Lung (tissue), 12 donors: ENCODE data around the gene CADM3. TPM values are rescaled to one million over a fixed set of nuclear protein-coding genes. Genes with fewer than 3 reads are reported as not detected.
A peak's percentile ranks its signal among the peaks of the same experiment; 100 is the strongest.

Experiments used
- ATAC-seq: fragments of 200-7000 bp; cut with Tn5 transposase; one replicate; pipeline ENCODE4 v1.9.1; 2020; ENCODE audit warnings: moderate number of reproducible peaks; ENCODE audit not compliant: insufficient read depth, low FRiP score
- DNase-seq, 3 donors: peaks; one replicate each; pipeline ENCODE4 v3.0.0-alpha.2; 2013 to 2017
- H3K27ac ChIP-seq, 2 donors: one replicate each; pipeline ENCODE4 v1.5.1; 2013; ENCODE audit warnings: mild to moderate bottlenecking in 2 of 2, moderate library complexity in 2 of 2, control low read depth in 1 of 2, inconsistent platforms in 1 of 2, low read depth in 1 of 2, low read length in 1 of 2
- H3K27me3 ChIP-seq, 3 donors: one replicate each; pipeline ENCODE4 v1.5.1; 2013; ENCODE audit warnings: low read length in 2 of 3; ENCODE audit not compliant: control insufficient read depth in 3 of 3, insufficient read depth in 3 of 3
- H3K36me3 ChIP-seq, 4 donors: one replicate each; pipeline ENCODE4 v1.5.1; 2013; ENCODE audit warnings: low read length in 4 of 4, mild to moderate bottlenecking in 1 of 4, moderate library complexity in 1 of 4; ENCODE audit not compliant: control insufficient read depth in 4 of 4, insufficient read depth in 4 of 4
- H3K4me1 ChIP-seq, 5 donors: one replicate each; pipeline ENCODE4 v1.5.1; 2013; ENCODE audit warnings: low read length in 5 of 5, mild to moderate bottlenecking in 2 of 5, moderate library complexity in 1 of 5; ENCODE audit not compliant: control insufficient read depth in 5 of 5, insufficient read depth in 5 of 5
- H3K4me3 ChIP-seq: one replicate; pipeline ENCODE4 v1.5.1; 2013; ENCODE audit warnings: mild to moderate bottlenecking, control low read depth, moderate library complexity
- H3K9ac ChIP-seq, 2 donors: one replicate each; pipeline ENCODE4 v1.5.1; 2013; ENCODE audit warnings: low read length in 2 of 2, control low read depth in 1 of 2; ENCODE audit not compliant: insufficient read depth in 1 of 2
- H3K9me3 ChIP-seq, 4 donors: one replicate each; pipeline ENCODE4 v1.5.1; 2013; ENCODE audit warnings: low read length in 3 of 4, mild to moderate bottlenecking in 1 of 4, moderate library complexity in 1 of 4; ENCODE audit not compliant: control insufficient read depth in 4 of 4, insufficient read depth in 3 of 4
- CTCF ChIP-seq: IDR thresholded peaks from 2 replicates; pipeline ENCODE4 v1.5.1; 2012; ENCODE audit warnings: mild to moderate bottlenecking; ENCODE audit errors: control extremely low read depth, extremely low read depth
- WGBS, 2 donors: extraction: QIAGEN DNeasy Blood & Tissue Kit; methylation state at CpG; one replicate each; pipeline ENCODE4 v1.1.7; 2013; 5-methylcytosine and 5-hydroxymethylcytosine counted together
- polyA plus RNA-seq, 2 donors: library from polyadenylated mRNA; stranded (reverse); fragments of 200-250 nt; gene quantifications; one replicate each; pipeline ENCODE4 v1.2.1, GENCODE V29; 2013
- total RNA-seq, 2 donors: library from RNA; depleted of rRNA in 1 of 2; stranded (reverse); fragments of >200 nt in 1 of 2; gene quantifications; one replicate each; pipeline ENCODE4 v1.2.1, GENCODE V29; 2014 to 2021
- donor health status: control.
- donor health status: control.
- donor health status: Bipolar disorder and iron deficiency.
- donor health status: healthy.
- donor health status: DM: yes; HTN: yes; CAD: no.

CADM3 gene
- total and polyA plus RNA-seq, 4 donors = 0.89 to 3.7 (median 2.5) TPM

GRCh38 chr1:159211331-159212136 is 40.1 kb downstream of the CADM3 start:
- TF ChIP-seq CTCF = peak; percentile 43
- 29 to 37% methylated on average over 11 of the region's 11 CpGs for WGBS, 2 donors
- H3K4me3 ChIP-seq = no peak overlapping the region
- no peak overlapping the region for H3K27ac ChIP-seq
- DNase-seq (peak in 2 of 3 donors; percentile 15 to 19), ATAC-seq (peak; percentile 65)
- H3K9me3 ChIP-seq = no peaks in the 10 kb centered on the region
- peaks cover 0 to 21% (median 14%) of the 10 kb centered on the region in 3 donors for H3K27me3 ChIP-seq
- H3K9ac ChIP-seq = no peak overlapping the region
- no peaks in the 10 kb centered on the region for H3K4me1 ChIP-seq
- no peaks in the 10 kb centered on the region for H3K36me3 ChIP-seq

GRCh38 chr1:159212596-159212995 is 41.2 kb downstream of the CADM3 start:
- 81 to 89% methylated on average over 4 of the region's 4 CpGs for WGBS, 2 donors
- Histone ChIP-seq H3K9me3 (no peaks in the 10 kb centered on the region), H3K9ac (no peak overlapping the region), H3K4me1 (no peaks in the 10 kb centered on the region), H3K36me3 (no peaks in the 10 kb centered on the region), H3K4me3 (no peak overlapping the region), H3K27ac (no peak overlapping the region), H3K27me3 (peaks cover 0 to 18% (median 11%) of the 10 kb centered on the region in 3 donors)
- DNase-seq = no peak
- no peak for ATAC-seq
- TF ChIP-seq CTCF = no peak

GRCh38 chr1:159214149-159214760 is 42.8 kb downstream of the CADM3 start:
- Histone ChIP-seq H3K4me3 (no peak overlapping the region), H3K36me3 (no peaks in the 10 kb centered on the region), H3K4me1 (no peaks in the 10 kb centered on the region), H3K27me3 (peaks cover 0 to 14% (median 5%) of the 10 kb centered on the region in 3 donors), H3K27ac (no peak overlapping the region), H3K9me3 (peaks cover 0 to 2% (median 0%) of the 10 kb centered on the region in 4 donors), H3K9ac (no peak overlapping the region)
- peak; percentile 68 for TF ChIP-seq CTCF
- DNase-seq (peak in 2 of 3 donors; percentile 26 to 39), ATAC-seq (no peak)
- WGBS, 2 donors = 7 to 13% methylated on average over 5 of the region's 5 CpGs
